Measurements from ENCODE around the gene CTNS.

CTNS gene

GRCh38 chr17:3626831-3627768 is 9.5 kb upstream of the CTNS start:
- DNase-seq = no peak

DNA sequence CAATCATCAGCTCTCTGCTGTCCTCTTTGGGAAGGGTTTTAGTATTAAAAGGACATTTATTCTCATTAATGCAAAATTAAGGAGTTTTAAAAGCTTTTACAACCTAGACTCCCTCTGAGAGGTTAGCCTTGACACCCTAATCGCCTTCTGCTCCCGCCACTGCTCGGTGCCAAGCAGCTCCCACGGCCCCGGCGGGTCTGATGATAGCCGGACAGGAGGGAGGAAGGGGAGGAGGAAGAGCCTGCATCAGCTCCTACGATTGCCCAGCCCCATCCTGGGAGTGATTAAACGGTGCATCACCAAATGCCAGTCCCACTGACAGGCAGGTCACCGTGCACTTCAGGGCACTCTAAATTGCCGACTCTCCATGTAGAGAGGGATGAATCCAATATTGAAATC is 8.8 kb upstream of the CTNS start:
- no peak for DNase-seq

GRCh38 chr17:3630781-3631180 is 5.8 kb upstream of the CTNS start:
- DNase-seq = no peak

DNA sequence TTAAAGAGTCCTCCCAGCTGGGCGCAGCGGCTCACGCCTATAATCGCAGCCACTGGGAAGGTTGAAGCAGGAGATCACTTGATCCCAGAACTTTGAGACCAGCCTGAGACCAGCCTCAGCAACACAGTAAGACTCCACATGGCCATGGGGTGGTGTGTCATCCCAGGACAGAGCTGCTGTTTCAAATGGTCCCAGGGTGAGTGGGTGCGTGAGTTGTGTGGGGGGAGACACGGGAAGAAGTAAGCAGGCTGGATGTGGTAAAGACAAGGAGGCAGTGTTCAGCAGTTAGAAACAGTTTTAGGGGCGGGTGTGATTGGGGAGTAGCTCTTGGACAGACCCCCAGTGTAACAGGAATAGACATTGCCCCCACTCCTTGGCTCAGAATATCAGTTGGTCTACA is 4.3 kb upstream of the CTNS start:
- DNase-seq = no peak

- no peak for DNase-seq
These were observed 946 bp upstream of the CTNS start for GRCh38 chr17:3635474-3636153.

- DNase-seq = no peak
These were observed 381 bp downstream of the CTNS start for GRCh38 chr17:3636908-3637373.

DNA sequence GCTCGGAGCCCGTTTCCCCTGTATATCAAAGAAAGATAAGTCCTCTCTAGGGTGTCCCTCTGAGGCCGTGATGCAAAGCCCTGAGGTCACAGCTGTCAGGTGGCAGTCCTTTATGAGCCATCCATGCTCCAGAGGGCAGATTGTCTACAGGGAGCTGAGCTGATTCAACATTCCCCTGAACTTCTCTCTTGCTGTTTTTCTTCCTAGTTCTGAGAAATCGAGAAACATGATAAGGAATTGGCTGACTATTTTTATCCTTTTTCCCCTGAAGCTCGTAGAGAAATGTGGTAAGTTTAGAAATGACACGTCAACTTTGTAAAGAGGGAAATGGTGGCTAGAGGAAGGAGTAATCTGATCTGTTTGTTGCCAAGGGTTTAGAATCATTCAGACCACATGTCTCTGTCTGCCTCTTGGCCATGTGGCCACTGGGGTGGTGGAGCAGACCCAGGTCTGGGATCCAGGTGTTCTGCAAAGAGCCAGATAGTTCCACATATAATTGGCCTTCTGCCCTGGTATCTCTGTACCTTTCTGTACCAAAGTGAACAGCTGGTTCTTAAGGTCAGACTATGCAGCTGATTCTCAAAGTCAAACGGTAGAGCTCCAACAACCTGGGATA is 3.5 kb downstream of the CTNS start:
- no peak for DNase-seq

- DNase-seq = no peak
These were observed 4.5 kb downstream of the CTNS start for GRCh38 chr17:3641014-3641413.

- DNase-seq = no peak
These were observed 5.3 kb downstream of the CTNS start for GRCh38 chr17:3641717-3642486.

- no peak for DNase-seq
These were observed 7.4 kb downstream of the CTNS start for GRCh38 chr17:3643889-3644349.

DNA sequence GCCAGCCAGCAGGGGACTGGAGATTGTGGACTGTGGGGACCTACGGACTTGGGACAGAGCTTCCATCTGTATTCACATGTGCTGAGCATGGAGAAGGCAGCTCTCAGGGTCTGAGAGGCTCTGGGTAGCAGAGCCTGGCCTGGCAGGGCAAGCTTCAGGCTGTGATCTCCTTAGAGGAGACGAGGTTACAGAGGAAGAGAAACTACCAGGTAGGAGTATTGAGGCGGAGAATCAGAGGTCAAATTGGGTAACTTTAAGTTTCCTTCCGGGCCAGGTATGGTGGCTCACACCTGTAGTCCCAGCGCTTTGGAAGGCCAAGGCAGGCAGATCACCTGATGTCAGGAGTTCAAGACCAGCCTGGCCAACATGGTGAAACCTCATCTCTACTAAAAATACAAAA is 8.8 kb downstream of the CTNS start:
- DNase-seq = no peak

- DNase-seq = no peak
These were observed 10.7 kb downstream of the CTNS start for GRCh38 chr17:3647251-3647650.

GRCh38 chr17:3647769-3648555 is 11.4 kb downstream of the CTNS start:
- DNase-seq = peak; percentile 68

GRCh38 chr17:3655766-3656165 is 19.2 kb downstream of the CTNS start:
- DNase-seq = no peak

DNA sequence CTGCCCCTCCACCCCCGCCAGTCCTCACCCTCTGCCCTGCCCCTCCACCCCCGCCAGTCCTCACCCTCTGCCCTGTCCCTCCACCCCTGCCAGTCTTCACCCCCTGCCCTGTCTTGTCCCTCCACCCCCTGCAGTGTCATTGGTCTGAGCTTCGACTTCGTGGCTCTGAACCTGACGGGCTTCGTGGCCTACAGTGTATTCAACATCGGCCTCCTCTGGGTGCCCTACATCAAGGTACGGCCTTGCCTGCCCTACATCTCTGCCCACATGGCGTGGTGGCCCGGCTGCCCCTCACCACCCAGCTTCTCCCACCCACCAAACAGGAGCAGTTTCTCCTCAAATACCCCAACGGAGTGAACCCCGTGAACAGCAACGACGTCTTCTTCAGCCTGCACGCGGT is 19.8 kb downstream of the CTNS start:
- DNase-seq = no peak

DNA sequence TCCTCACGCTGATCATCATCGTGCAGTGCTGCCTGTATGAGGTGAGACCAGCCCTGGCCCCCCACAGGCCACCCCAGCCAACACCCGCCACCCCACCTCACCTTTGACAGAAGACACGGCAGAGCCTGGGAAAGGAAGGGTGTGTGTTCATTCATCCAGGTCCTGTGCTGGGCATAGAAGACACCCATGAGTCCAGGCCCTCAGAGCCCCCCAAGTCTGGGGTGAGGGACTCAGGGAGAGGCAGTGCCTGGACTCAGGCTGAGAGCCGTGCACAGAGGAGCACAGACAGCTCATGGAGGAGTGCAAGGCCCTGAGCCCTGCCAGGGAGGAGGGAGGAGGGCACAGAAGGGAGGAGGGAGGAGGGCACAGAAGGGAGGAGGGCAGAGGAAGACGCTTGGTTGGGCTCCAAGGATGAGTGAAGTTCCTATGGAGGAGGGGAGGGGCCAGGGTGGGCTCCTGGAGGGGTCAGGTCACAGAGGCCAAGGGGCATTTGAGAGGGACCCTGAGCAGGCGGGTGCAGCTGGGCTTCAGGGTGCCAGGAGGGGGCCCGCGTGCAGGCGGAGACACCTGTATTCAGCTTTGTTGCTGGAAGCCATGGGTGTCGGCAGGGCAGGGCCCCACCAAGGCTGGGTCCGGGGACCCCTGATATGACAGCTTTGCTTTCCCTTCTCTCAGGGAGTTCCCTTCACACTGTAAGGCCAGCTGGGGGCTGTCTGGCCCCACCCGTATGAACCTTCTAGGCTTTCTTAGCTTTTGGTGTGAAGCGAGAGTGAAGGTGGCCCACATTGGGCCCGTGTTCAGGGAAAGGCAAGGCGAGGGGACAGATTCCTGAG is 20.4 kb downstream of the CTNS start:
- DNase-seq = no peak

GRCh38 chr17:3657588-3657869 is 21.0 kb downstream of the CTNS start:
- no peak for DNase-seq

- DNase-seq = no peak
These were observed 21.6 kb downstream of the CTNS start for GRCh38 chr17:3657874-3658783.

GRCh38 chr17:3658784-3659449 is 22.4 kb downstream of the CTNS start:
- DNase-seq = no peak

All from NCI-H1436 (cell line).